Osteoblast (primary cell): ENCODE measurements around the gene FGFBP1. TPM values are rescaled to one million over a fixed set of nuclear protein-coding genes. Genes with fewer than 3 reads are reported as not detected.

ENCODE experiments used
- DNase-seq: peaks from one replicate; pipeline ENCODE4 v3.0.0; 2011; ENCODE audit warnings: low spot score, mixed read lengths; ENCODE audit not compliant: insufficient read length; ENCODE audit errors: missing footprints
- H2AFZ ChIP-seq: 2 replicates; pipeline ENCODE4 v1.6.0; 2011; ENCODE audit warnings: mild to moderate bottlenecking, low read length
- H3K27ac ChIP-seq: 2 replicates; pipeline ENCODE4 v1.5.1; 2011; ENCODE audit warnings: mild to moderate bottlenecking, low read depth, low read length, moderate library complexity
- H3K27me3 ChIP-seq: 2 replicates; pipeline ENCODE4 v1.6.0; 2012; ENCODE audit warnings: mild to moderate bottlenecking, control low read depth, inconsistent platforms, low read length, moderate library complexity; ENCODE audit not compliant: insufficient read depth
- H3K36me3 ChIP-seq: 2 replicates; pipeline ENCODE4 v1.5.1; 2011; ENCODE audit warnings: mild to moderate bottlenecking, low read length, control low read depth, moderate library complexity; ENCODE audit not compliant: insufficient read depth
- H3K4me1 ChIP-seq: 2 replicates; pipeline ENCODE4 v1.5.1; 2011; ENCODE audit warnings: mild to moderate bottlenecking, low read length, control low read depth, moderate library complexity; ENCODE audit not compliant: insufficient read depth
- H3K4me2 ChIP-seq: 2 replicates; pipeline ENCODE4 v1.6.0; 2011; ENCODE audit warnings: mild to moderate bottlenecking, low read length; ENCODE audit not compliant: insufficient read depth
- H3K4me3 ChIP-seq: fragments of 200-600 bp; sonication (generic); 3 replicates; pipeline ENCODE4 v1.5.1; 2012; ENCODE audit warnings: mild to moderate bottlenecking, low read length, inconsistent platforms; ENCODE audit not compliant: insufficient read depth
- H3K79me2 ChIP-seq: 2 replicates; pipeline ENCODE4 v1.6.0; 2012; ENCODE audit warnings: mild to moderate bottlenecking, low read length, control low read depth, inconsistent platforms; ENCODE audit not compliant: insufficient read depth
- H3K9me3 ChIP-seq: 2 replicates; pipeline ENCODE4 v1.5.1; 2011; ENCODE audit warnings: low read depth, low read length, control low read depth
- H4K20me1 ChIP-seq: 2 replicates; pipeline ENCODE4 v1.6.0; 2012; ENCODE audit warnings: mild to moderate bottlenecking, low read length, control low read depth; ENCODE audit not compliant: insufficient read depth
- CTCF ChIP-seq: IDR thresholded peaks from 2 replicates; pipeline ENCODE4 v1.5.1; 2011; ENCODE audit warnings: mild to moderate bottlenecking, low read depth, low read length, moderate library complexity; ENCODE audit errors: extremely low read depth
- total RNA-seq: library from RNA; depleted of rRNA; stranded (reverse); fragments of >200 nt; gene quantifications from 2 replicates; pipeline ENCODE4 v1.2.3, GENCODE V29; 2012

Gene FGFBP1
- total RNA-seq = not detected in 2 replicates

- H3K4me3 ChIP-seq = no peak within 1 kb of the TSS
- no peak within 1 kb of the TSS for H2AFZ ChIP-seq
- no peak within 1 kb of the TSS for H3K27ac ChIP-seq
- H3K79me2 ChIP-seq = no peaks in the 10 kb centered on the region
- no peaks in the 10 kb centered on the region for H4K20me1 ChIP-seq
- no peaks in the 10 kb centered on the region for H3K4me1 ChIP-seq
- H3K4me2 ChIP-seq = no peak within 1 kb of the TSS
- H3K27me3 ChIP-seq = peaks cover 14% of the 10 kb centered on the region
- no peaks in the 10 kb centered on the region for H3K9me3 ChIP-seq
- H3K36me3 ChIP-seq = no peaks in the 10 kb centered on the region
- DNase-seq = no peak
- TF ChIP-seq CTCF = no peak
These were observed at the start of gene FGFBP1 for GRCh38 chr4:15938640-15939039. Gene FGFBP1, minus strand, starts transcription at chr4:15938740. Its CDS starts 2,108 bp downstream, at chr4:15936632.

- Histone ChIP-seq H3K4me3 (no peak overlapping the region), H4K20me1 (no peaks in the 10 kb centered on the region), H3K4me1 (peaks cover 4% of the 10 kb centered on the region), H3K27me3 (peaks cover 27% of the 10 kb centered on the region), H3K79me2 (no peaks in the 10 kb centered on the region), H3K27ac (no peak overlapping the region), H2AFZ (no peak overlapping the region), H3K36me3 (no peaks in the 10 kb centered on the region), H3K9me3 (no peaks in the 10 kb centered on the region), H3K4me2 (no peak overlapping the region)
- no peak for TF ChIP-seq CTCF
- DNase-seq = no peak
These were observed 49.7 kb upstream of the FGFBP1 start for GRCh38 chr4:15988222-15988621.

- Histone ChIP-seq H3K9me3 (no peaks in the 10 kb centered on the region), H3K27ac (no peak overlapping the region), H4K20me1 (no peaks in the 10 kb centered on the region), H3K4me1 (peaks cover 4% of the 10 kb centered on the region), H3K36me3 (no peaks in the 10 kb centered on the region), H3K79me2 (no peaks in the 10 kb centered on the region), H3K4me3 (no peak overlapping the region), H2AFZ (no peak overlapping the region), H3K4me2 (no peak overlapping the region), H3K27me3 (peaks cover 30% of the 10 kb centered on the region)
- no peak for TF ChIP-seq CTCF
- DNase-seq = no peak
These were observed 48.4 kb upstream of the FGFBP1 start for GRCh38 chr4:15986907-15987306.

- H3K4me1 ChIP-seq = peaks cover 4% of the 10 kb centered on the region
- H3K4me2 ChIP-seq = no peak overlapping the region
- H2AFZ ChIP-seq = no peak overlapping the region
- no peak for DNase-seq
- H4K20me1 ChIP-seq = no peaks in the 10 kb centered on the region
- no peaks in the 10 kb centered on the region for H3K9me3 ChIP-seq
- no peaks in the 10 kb centered on the region for H3K79me2 ChIP-seq
- no peak overlapping the region for H3K27ac ChIP-seq
- H3K4me3 ChIP-seq = no peak overlapping the region
- no peak for TF ChIP-seq CTCF
- peaks cover 25% of the 10 kb centered on the region for H3K27me3 ChIP-seq
- H3K36me3 ChIP-seq = no peaks in the 10 kb centered on the region
These were observed 45.1 kb upstream of the FGFBP1 start for GRCh38 chr4:15983610-15984009.
